ENCODE data around the gene ECE1.

The ECE1 gene

GRCh38 chr1:21313886-21314721, 23.8 kb upstream of the ECE1 start:
- H3K27ac ChIP-seq = peak overlapping the region in 14 of 21 experiments; percentile 5 to 88 (median 62)
- H3K4me3 ChIP-seq = no peak overlapping the region

GRCh38 chr1:21313203-21313885, 23.1 kb upstream of the ECE1 start:
- Histone ChIP-seq H3K27ac (peak overlapping the region in 13 of 21 experiments; percentile 4 to 88 (median 28)), H3K4me3 (no peak overlapping the region)

DNA sequence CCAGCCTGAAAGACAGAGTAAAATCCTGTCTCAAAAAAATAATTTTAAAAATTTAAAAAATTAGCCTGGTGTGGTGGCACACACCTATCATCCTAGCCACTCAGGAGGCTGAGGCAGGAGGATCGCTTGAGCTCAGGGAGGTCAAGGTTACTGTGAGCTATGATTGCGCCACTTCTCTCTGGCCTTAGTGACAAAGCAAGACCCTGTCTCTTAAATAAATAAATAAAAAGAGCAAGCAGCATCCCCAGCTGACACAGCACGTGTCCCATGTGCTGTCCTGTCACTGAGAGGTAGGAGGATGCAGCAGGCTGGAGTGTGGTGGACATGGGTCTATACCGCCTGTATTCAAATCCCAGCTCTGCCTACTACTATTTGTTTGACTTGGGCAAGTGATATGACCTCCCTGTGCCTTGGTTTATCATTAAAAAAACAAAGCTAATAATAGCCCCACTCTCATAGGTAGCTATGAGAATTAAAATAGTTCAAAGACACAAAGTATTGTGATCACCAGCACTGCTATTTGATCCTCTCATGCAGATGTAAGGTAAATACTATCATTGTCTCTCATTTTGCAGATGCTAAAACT, 22.2 kb upstream of the ECE1 start:
- Histone ChIP-seq H3K27ac (peak overlapping the region in 3 of 21 experiments; percentile 25 to 79 (median 39)), H3K4me3 (no peak overlapping the region)

DNA sequence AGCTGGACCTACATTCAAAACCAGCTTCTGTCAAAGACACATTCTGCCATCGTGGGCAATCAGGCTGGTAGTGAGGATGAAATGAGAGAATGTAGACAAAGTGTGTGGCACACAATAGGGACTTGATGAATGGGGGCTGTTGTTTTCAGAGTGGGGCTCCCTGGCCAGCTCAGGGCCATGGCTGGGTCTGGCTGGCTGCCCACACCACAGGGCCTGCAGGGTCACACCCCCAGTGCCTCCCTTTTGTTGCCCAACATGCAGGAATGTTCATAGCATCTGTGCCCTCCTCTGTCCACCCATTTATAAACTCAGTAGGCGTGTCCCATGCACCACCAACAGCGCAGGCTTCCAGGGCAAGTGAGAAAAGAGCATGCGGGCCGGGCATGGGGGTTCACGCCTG, 20.8 kb upstream of the ECE1 start:
- Histone ChIP-seq H3K4me3 (no peak overlapping the region), H3K27ac (peak overlapping the region in 2 of 21 experiments; percentile 49 to 68)

DNA sequence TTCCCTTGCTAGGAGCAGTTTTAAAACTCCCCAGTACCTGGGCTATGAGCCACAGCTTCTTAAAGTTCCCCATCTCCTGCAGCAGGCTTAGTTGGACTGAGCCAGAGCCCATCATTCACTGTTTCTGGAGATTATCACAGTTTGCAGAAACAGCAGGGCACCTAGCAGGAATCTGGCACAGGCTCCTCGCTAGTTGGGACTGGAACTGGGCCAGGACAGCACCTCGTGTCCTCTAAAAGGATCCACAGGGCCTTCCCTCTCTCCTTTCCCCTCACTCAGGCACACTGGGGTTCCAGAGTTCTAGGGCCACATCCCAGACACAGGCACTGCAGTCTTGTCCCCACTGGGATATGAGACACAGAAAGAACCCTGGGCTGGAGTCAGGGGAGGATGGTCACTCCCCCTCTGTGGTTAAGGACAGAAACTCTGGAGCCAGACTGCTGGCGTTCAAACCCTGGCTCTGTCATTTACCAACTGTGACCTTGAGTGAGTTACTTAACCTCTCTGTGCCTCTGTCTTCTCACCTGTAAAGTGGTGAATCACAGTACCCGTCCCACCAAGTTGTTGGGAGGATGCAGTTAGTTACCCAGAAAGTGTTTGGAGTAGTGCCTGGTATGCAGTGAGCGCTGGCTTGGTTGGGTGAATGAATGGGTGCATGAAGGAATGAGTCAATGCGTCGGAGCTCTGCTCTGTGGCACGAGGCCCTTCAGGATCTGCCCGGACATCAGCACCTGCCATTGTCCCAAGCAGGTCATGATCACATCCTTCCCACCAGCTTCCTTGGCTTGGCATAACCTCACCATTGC, 18.8 kb upstream of the ECE1 start:
- Histone ChIP-seq H3K4me3 (no peak overlapping the region), H3K27ac (peak overlapping the region in 16 of 21 experiments; percentile 6 to 69 (median 36))

DNA sequence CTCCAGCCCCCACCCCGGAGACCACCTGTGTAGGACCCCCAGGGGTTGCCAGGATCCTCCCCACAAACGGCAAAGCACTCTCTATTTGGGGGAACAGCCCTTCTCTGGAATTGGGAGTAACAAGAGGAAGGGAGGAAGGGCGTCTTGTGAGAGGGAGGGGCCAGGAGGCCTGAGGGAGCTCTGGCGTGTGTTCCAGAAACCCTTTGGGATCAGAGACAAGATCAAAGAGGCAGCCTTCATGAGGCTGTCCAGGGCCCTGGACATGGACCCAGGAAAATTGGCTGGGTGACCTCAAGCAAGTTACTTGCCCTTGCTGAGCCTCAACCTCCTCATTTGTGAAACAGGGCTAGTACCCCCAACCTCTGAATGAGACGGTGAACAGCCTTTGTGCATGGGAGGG, 18.1 kb upstream of the ECE1 start:
- no peak overlapping the region for H3K4me3 ChIP-seq
- peak overlapping the region in 17 of 21 experiments; percentile 6 to 69 (median 37) for H3K27ac ChIP-seq

GRCh38 chr1:21307663-21308305, 17.5 kb upstream of the ECE1 start:
- no peak overlapping the region for H3K4me3 ChIP-seq
- H3K27ac ChIP-seq = peak overlapping the region in 16 of 21 experiments; percentile 5 to 69 (median 30)

DNA sequence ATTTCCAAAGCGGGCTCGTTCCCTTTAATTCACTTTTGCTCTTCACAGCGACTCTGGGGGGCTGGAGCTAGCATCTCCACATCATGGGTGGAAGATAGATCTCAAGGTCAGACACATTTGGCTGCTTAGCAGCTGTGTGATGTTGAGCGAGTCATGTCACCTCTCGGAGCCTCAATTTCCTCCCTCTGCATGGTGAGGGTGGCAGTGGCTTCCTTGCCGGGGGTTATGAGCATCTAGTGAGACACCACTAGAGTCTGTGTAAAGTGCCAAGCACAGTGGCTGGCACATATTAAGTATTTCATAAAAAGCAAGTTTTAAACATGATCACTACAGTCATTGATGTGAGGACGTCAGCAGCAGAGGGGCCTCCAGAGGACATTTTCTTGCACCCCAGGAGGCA, 16.9 kb upstream of the ECE1 start:
- H3K27ac ChIP-seq = peak overlapping the region in 13 of 21 experiments; percentile 5 to 69 (median 41)
- H3K4me3 ChIP-seq = no peak overlapping the region

DNA sequence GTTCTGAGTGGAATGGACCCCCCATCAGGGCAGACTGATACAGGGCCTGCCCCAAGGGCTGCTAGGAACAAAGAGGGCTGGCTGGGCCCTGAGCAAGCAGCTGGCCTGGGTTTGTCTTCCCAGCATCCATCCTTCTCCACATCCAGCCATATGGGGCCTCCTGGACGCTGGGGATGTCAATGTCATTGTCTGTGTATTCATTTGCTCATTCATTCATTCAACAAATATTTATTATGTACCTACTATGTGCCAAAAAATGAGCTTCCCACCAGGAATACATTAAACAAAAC, 15.6 kb upstream of the ECE1 start:
- Histone ChIP-seq H3K4me3 (no peak overlapping the region), H3K27ac (peak overlapping the region in 14 of 21 experiments; percentile 6 to 75 (median 42))

DNA sequence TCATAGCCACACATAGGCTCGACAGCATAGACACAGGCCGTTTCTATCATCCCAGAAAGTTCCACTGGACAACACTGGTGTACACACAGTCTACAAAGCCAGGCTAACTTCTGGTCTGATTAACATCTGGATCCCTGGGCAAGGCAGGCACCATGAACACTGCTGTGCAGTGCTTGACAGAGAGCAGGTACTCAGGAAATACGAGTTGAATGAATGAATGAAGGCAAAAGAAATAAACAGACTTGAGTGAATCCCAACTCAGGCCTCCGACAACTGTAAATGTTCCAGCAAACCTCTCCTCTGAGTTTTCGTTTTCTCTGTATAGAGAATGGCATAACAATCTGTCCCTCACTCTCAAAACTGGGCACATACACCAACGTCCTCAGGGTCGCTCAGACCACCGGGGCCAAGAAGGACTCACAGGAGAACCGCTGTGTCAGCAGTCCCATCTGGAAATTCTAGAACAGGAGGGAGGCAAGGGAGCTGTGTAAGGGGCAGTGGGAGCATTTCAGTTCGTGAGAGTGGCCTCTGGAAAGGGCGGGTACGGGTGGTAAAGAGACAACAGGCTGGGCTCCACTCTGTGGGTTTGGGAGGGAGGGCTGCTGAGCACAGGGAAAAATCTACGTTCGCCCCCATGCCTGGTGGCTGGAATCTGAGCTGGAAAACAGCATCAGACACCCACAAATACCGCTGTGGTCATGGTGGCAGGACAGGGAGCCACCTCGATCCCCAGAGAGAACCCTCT, 15.1 kb upstream of the ECE1 start:
- no peak overlapping the region for H3K4me3 ChIP-seq
- H3K27ac ChIP-seq = peak overlapping the region in 16 of 21 experiments; percentile 6 to 75 (median 36)

GRCh38 chr1:21304488-21304887, 14.2 kb upstream of the ECE1 start:
- Histone ChIP-seq H3K27ac (peak overlapping the region in 9 of 21 experiments; percentile 5 to 75 (median 32)), H3K4me3 (no peak overlapping the region)

DNA sequence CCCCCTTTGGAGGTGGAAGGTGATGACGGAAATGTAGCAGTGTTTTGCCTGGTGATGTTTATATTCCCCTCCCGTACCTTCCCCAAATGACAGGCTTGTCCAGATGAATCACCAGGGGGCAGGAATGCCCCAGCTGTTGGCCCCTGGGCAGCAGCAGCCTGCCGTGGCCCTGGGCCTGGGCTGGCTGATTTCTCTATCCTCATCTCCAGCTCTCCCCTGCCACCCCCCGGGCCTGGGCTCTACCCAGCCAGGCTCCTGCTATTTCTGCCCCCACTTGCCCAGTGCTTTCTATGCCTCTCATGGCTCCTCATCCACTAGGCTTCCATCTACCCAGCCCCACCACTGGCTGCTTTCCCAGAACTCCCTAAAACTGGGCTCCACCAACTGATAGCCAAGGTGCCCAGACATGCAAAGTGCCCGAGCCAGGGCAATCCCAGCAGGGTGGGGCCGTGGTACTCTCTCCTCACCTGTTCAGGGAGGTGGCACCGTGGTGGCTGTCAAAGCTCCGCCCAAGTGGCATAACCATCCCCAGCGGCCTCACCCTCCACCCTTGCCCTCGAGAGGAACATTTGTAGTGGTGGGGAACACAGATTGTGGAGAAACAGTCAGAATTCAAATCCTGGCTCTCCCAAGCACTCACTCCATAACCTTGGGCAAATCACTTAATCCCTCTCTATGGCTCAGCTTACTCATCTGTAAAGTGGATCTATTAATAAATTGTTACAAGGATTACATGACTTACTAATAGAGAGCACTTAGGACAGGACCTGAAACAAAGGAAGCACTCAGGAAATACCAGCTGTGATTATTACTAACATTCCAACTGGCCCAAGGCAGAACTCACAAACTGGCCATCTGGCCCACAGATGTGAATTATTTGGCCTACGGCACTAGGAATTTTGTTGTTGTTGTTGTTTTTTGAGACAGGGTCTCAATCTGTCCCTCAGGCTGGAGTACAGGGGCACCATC, 12.8 kb upstream of the ECE1 start:
- H3K4me3 ChIP-seq = no peak overlapping the region
- H3K27ac ChIP-seq = peak overlapping the region in 17 of 21 experiments; percentile 11 to 75 (median 52)

- peak overlapping the region in 6 of 21 experiments; percentile 52 to 75 (median 62) for H3K27ac ChIP-seq
- H3K4me3 ChIP-seq = no peak overlapping the region
These were observed 11.7 kb upstream of the ECE1 start for GRCh38 chr1:21301794-21302440.

DNA sequence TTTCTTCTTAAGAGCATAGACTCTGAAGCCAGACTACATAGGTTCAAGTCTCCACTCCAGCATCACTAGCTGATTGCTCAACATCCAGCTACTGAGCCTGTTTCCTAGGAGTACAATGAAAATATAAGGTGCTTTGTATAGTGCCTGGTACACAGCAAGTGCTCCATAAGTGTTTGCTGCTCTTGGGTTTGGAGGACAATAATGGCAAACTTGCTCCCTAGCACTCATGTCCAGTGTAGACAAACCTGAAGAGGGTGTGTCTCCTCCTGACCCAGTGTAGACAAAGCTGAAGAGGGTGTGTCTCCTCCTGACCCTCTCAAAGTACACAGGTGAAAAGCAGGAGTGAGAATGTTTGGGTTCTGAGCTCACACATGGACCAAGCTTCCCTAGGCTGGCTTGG, 10.5 kb upstream of the ECE1 start:
- Histone ChIP-seq H3K4me3 (no peak overlapping the region), H3K27ac (no peak overlapping the region)

GRCh38 chr1:21299780-21300395, 9.6 kb upstream of the ECE1 start:
- Histone ChIP-seq H3K27ac (peak overlapping the region in 8 of 21 experiments; percentile 2 to 59 (median 16)), H3K4me3 (no peak overlapping the region)

GRCh38 chr1:21298981-21299391, 8.7 kb upstream of the ECE1 start:
- peak overlapping the region in 6 of 21 experiments; percentile 2 to 58 (median 10) for H3K27ac ChIP-seq
- H3K4me3 ChIP-seq = no peak overlapping the region
